Keratinocyte (primary cell): Measurements from ENCODE around the gene BNC2.

Experiments used
- CTCF ChIP-seq, 3 experiments: IDR thresholded peaks in 1 of 3; conservative IDR thresholded peaks in 1 of 3; optimal IDR thresholded peaks in 1 of 3; 2 replicates in 2 of 3; 3 replicates in 1 of 3; pipeline versions ENCODE3 to v1.5.1; 2011; ENCODE audit warnings: low read length in 3 of 3, mild to moderate bottlenecking in 3 of 3, moderate library complexity in 2 of 3, control low read depth in 1 of 3, inconsistent platforms in 1 of 3; ENCODE audit not compliant: insufficient read depth in 2 of 3; ENCODE audit errors: extremely low read depth in 1 of 3
- EZH2 ChIP-seq: IDR thresholded peaks from one replicate; pipeline ENCODE4 v1.6.1; 2012; ENCODE audit warnings: inconsistent platforms, mild to moderate bottlenecking, low read length, moderate library complexity

- TF ChIP-seq CTCF (optimal IDR thresholded peaks at IDR 0.05 in 1 of 3, IDR thresholded peaks at IDR 0.05 in 1 of 3, conservative IDR thresholded peaks at IDR 0.05 in 1 of 3; ENCODE audit: extremely low read depth in 1 of 3, insufficient read depth in 2 of 3, low read length in 3 of 3) (no peak), EZH2 (no peak)
Observed at GRCh38 chr9:16360247-16360646, 510.2 kb downstream of the BNC2 start.
